Activated T-cell treated with anti-CD3 and anti-CD28 coated beads, Interleukin-2, amount 50 U/mL, for 24 hours (primary cell): ENCODE measurements around the gene HARS2.
"Not testable (repeated sequence)": the region's sequence is repeated elsewhere in the genome, so short reads cannot be mapped to it uniquely, and the experiment has no call there.

Source experiments
- DNase-seq: peaks from one replicate; pipeline ENCODE4 v3.0.0-alpha.2; 2020
- H3K27ac Mint-ChIP-seq: 2 replicates; pipeline ENCODE4 v1.8.0; 2020; ENCODE audit warnings: mild to moderate bottlenecking, mixed read lengths
- H3K27me3 Mint-ChIP-seq: 2 replicates; pipeline ENCODE4 v1.8.0; 2020; ENCODE audit warnings: mixed read lengths
- H3K36me3 Mint-ChIP-seq: 2 replicates; pipeline ENCODE4 v1.8.0; 2020; ENCODE audit warnings: low read depth, mixed read lengths
- H3K4me1 Mint-ChIP-seq: 2 replicates; pipeline ENCODE4 v1.8.0; 2020; ENCODE audit warnings: low read depth, mixed read lengths
- H3K4me3 Mint-ChIP-seq: 2 replicates; pipeline ENCODE4 v1.8.0; 2020; ENCODE audit warnings: mild to moderate bottlenecking, moderate library complexity, mixed read lengths
- H3K9me3 Mint-ChIP-seq: 2 replicates; pipeline ENCODE4 v1.8.0; 2020; ENCODE audit warnings: mixed read lengths

The HARS2 gene

DNA sequence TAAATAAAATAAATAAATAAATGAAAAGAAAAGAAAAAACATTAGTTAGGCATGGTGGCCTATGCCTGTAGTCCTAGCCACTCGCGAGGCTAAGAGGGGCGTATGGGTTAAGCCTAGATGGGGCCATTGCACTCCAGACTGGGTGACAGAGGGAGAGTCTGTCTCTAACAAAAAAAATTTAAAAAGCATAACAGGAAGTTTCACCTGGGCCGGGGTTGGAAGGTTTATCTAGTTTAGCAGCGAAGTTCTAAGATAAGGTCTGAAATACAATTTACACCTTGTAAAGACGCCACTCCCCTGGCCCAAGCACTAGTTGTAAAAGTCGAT lies 27.0 kb downstream of the HARS2 start:
- H3K4me3 Mint-ChIP-seq, result peak overlapping the region; percentile 4
- H3K27ac Mint-ChIP-seq, result no peak overlapping the region
- no peaks in the 10 kb centered on the region for H3K36me3 Mint-ChIP-seq
- peaks cover 2% of the 10 kb centered on the region for H3K4me1 Mint-ChIP-seq
- peaks cover 7% of the 10 kb centered on the region for H3K27me3 Mint-ChIP-seq
- no peaks in the 10 kb centered on the region for H3K9me3 Mint-ChIP-seq
- no peak for DNase-seq

DNA sequence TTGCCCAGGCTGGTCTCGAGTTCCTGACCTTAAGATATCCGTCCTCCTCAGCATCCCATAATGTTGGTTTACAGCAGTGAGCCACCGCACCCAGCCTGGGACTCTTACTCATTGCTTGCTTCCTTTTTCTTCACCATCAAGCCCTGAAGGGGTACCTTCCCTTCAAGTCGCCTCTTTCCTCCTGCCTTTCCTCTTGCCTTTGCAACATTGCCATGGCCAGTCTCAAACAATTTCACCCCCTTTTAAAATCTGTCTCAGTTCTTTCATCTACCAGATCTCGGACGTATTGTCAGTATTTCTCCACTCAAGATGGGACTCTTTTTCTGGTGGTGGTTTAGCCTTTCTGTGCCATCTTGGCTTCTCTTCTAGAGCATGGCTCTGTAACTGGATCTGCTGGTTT lies 29.5 kb downstream of the HARS2 start:
- H3K27ac Mint-ChIP-seq, H3K4me1 Mint-ChIP-seq, H3K36me3 Mint-ChIP-seq, DNase-seq, H3K4me3 Mint-ChIP-seq, H3K9me3 Mint-ChIP-seq: not testable (repeated sequence)
- H3K27me3 Mint-ChIP-seq, result peaks cover 20% of the 10 kb centered on the region

DNA sequence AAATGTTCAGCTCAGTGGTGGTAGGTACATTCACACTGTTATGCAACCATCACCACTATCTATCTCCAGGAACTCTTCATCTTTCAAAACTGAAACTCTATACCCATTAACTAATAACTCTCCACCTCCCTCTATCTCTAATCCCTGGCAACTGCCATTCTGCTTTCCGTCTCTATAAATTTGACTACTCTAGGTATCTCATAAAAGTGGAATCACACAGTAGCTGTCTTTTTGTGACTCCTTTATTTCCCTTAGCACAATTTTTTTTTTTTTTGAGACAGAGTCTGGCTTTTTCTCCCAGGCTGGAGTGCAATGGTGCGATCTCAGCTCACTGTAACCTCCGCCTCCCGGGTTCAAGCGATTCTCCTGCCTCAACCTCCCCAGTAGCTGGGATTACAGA lies 30.1 kb downstream of the HARS2 start:
- not testable (repeated sequence) for H3K27ac Mint-ChIP-seq, H3K4me3 Mint-ChIP-seq, H3K9me3 Mint-ChIP-seq, DNase-seq, H3K36me3 Mint-ChIP-seq
- H3K4me1 Mint-ChIP-seq, result peaks cover 11% of the 10 kb centered on the region
- peaks cover 24% of the 10 kb centered on the region for H3K27me3 Mint-ChIP-seq

DNA sequence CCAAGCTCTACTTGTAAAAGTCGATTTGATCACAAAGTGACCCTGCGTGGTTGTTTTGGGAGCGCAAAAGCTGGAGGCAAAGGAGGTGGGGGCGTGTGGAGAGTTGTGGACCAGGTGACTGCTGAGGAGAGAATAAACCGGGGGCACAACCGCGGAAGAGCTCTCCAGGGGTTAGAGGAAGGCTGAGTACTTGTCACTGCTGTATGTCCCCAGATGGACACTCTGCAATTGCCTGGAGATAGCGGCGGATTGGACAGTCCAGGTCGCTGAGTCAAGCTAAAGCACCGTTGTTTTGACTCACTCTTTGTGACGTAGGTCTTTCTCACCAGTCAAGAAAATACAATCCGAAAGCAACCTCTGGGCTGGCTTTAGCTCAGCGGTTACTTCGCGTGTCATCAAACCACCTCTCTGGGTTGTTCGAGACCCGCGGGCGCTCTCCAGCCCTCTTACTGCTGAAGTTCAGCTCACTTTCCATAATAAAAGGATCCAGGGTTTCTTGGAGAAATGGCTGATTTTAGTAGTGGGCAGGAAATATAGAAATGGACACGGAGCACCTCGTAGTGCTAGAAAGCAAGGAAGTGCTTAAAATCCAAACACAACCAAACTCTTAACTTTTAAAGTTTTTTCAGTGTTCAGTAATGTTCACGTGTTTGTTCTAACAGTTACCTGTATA lies 34.7 kb downstream of the HARS2 start:
- H3K27ac Mint-ChIP-seq, result peak overlapping the region; percentile 91
- no peaks in the 10 kb centered on the region for H3K36me3 Mint-ChIP-seq
- DNase-seq, result peak; percentile 82
- peaks cover 13% of the 10 kb centered on the region for H3K4me1 Mint-ChIP-seq
- H3K27me3 Mint-ChIP-seq, result peaks cover 34% of the 10 kb centered on the region
- peak overlapping the region; percentile 77 for H3K4me3 Mint-ChIP-seq
- H3K9me3 Mint-ChIP-seq, result no peaks in the 10 kb centered on the region

DNA sequence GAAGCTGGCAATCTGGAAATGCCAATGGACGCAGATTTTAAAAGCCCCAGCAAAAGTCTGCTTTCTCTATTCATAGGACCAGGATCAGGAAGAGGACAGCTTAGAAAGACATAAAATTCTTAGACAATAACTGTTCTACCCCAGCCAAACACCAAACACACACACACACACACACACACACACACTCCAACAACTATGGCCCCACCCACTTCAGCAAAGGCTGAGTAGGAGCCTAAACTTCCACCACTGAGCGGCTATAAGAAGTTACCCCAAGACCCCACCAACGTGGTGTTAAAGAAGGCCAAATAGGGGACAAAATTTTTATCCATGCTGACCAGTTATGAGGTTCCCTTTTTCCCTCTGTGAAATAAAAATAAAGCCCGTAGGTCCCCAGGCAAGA lies 41.8 kb downstream of the HARS2 start:
- H3K4me3 Mint-ChIP-seq, result no peak overlapping the region
- H3K36me3 Mint-ChIP-seq, result no peaks in the 10 kb centered on the region
- H3K27ac Mint-ChIP-seq, result no peak overlapping the region
- no peaks in the 10 kb centered on the region for H3K4me1 Mint-ChIP-seq
- peaks cover 49% of the 10 kb centered on the region for H3K27me3 Mint-ChIP-seq
- no peak for DNase-seq
- H3K9me3 Mint-ChIP-seq, result peaks cover 10% of the 10 kb centered on the region

DNA sequence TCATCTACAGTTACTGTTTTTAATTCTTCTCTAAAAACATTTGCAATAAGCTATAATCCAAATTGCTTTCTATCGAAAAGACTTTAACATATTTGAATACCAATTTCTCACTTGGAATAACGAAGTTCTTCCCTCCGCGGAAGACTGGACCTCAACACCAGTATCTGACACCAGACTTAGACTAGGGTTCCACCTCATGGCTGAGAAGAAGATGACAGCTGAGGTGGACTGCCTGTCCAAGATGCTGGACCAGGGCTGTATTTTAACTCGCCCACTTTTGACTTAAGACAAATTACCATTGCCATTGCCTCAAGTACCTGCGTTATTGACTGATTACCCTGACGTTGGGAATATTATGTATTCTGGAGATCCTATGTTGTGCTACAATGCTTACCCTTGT lies 43.1 kb downstream of the HARS2 start:
- Mint-ChIP-seq H3K27me3 (peaks cover 42% of the 10 kb centered on the region), H3K27ac (no peak overlapping the region), H3K9me3 (peaks cover 10% of the 10 kb centered on the region), H3K4me3 (no peak overlapping the region), H3K36me3 (no peaks in the 10 kb centered on the region), H3K4me1 (no peaks in the 10 kb centered on the region)
- DNase-seq, result no peak

DNA sequence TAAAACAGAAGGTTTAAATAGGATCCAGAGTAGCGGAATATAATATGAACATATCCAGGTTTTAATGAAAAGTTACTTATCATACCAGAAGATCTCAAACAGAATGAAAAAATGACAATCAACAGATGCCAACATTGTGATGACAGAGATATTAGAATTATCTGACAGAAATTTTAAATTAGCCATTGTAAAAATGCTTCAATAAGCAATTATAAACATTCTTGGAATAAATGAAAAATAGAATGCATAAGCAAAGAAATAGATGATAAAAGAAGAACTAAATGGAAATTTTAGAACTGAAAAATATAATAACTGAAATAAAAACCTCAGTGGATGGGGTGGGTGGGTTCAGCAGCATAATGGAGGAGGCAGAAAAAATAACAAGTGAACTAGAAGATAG lies 46.2 kb downstream of the HARS2 start:
- no peak overlapping the region for H3K4me3 Mint-ChIP-seq
- H3K27ac Mint-ChIP-seq, result no peak overlapping the region
- DNase-seq, result no peak
- H3K4me1 Mint-ChIP-seq, result no peaks in the 10 kb centered on the region
- peaks cover 16% of the 10 kb centered on the region for H3K9me3 Mint-ChIP-seq
- peaks cover 42% of the 10 kb centered on the region for H3K27me3 Mint-ChIP-seq
- no peaks in the 10 kb centered on the region for H3K36me3 Mint-ChIP-seq

DNA sequence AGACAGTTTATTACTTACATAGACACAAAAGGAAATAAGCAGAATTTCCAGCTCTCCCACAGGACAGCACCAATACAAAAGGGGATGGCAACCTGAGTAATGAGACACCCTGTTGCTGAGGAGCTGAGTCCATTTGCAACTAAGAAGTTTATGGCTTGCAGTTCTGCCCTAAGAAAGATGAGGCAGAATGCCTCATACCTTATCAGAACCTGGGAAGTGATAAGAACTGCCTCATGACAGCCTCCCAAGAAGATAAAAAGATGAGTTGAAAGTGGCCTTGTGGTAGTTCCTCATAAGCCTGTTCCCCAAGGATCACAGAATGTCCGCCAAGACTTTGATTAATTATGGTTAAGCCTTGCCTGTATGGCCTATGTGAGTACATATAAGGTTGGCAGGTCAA lies 50.7 kb downstream of the HARS2 start:
- Mint-ChIP-seq H3K4me3 (no peak overlapping the region), H3K36me3 (no peaks in the 10 kb centered on the region), H3K27me3 (peaks cover 15% of the 10 kb centered on the region), H3K4me1 (no peaks in the 10 kb centered on the region), H3K27ac (no peak overlapping the region), H3K9me3 (peaks cover 28% of the 10 kb centered on the region)
- no peak for DNase-seq
